SJSA1 (cell line): ENCODE data around the gene RWDD2A. TPM values are rescaled to one million over a fixed set of nuclear protein-coding genes. Genes with fewer than 3 reads are reported as not detected.
"Not testable (repeated sequence)": the region's sequence is repeated elsewhere in the genome, so short reads cannot be mapped to it uniquely, and the experiment has no call there.

ENCODE experiments used
- DNase-seq, 2 experiments: peaks; one replicate each; pipeline ENCODE4 v3.0.0-alpha.2; 2015 to 2020; ENCODE audit warnings: low spot score in 2 of 2, low read depth in 1 of 2
- H3K27ac ChIP-seq: fragments of 250-450 bp; sonication (Bioruptor Pico); 2 replicates; pipeline ENCODE4 v1.5.1; 2020; ENCODE audit warnings: mild to moderate bottlenecking, moderate library complexity
- H3K27me3 ChIP-seq: fragments of 250-450 bp; sonication (Bioruptor Pico); replicated peaks from 2 replicates; pipeline ENCODE4 v1.5.1; 2020; ENCODE audit warnings: mild to moderate bottlenecking, moderate library complexity
- H3K36me3 ChIP-seq: fragments of 250-450 bp; sonication (Bioruptor Pico); 2 replicates; pipeline ENCODE4 v1.5.1; 2020; ENCODE audit warnings: mild to moderate bottlenecking
- H3K4me1 ChIP-seq: fragments of 250-450 bp; sonication (Bioruptor Pico); replicated peaks from 2 replicates; pipeline ENCODE4 v1.6.1; 2021; ENCODE audit warnings: mild to moderate bottlenecking
- H3K4me3 ChIP-seq: fragments of 250-450 bp; sonication (Bioruptor Pico); 2 replicates; pipeline ENCODE4 v1.5.1; 2020; ENCODE audit warnings: mild to moderate bottlenecking
- H3K9me3 ChIP-seq: fragments of 250-450 bp; sonication (Bioruptor Pico); replicated peaks from 2 replicates; pipeline ENCODE4 v1.5.1; 2020; ENCODE audit warnings: mild to moderate bottlenecking
- total RNA-seq: library from RNA; depleted of rRNA; stranded (reverse); fragments of >200 nt; shearing (Covaris generic); gene quantifications from 2 replicates; pipeline ENCODE4 v1.2.3, GENCODE V29; 2014

Gene RWDD2A
- total RNA-seq, 1 experiment from 2014 or later = 1.7 TPM

- peak; percentile 71 to 73 for DNase-seq
- H3K27ac ChIP-seq = peak overlapping the region; percentile 36
- H3K27me3 ChIP-seq = no peaks in the 10 kb centered on the region
- no peaks in the 10 kb centered on the region for H3K9me3 ChIP-seq
- peaks cover 22% of the 10 kb centered on the region for H3K4me1 ChIP-seq
- H3K4me3 ChIP-seq = no peak overlapping the region
- peaks cover 88% of the 10 kb centered on the region for H3K36me3 ChIP-seq
These were observed 9.9 kb upstream of the RWDD2A start for GRCh38 chr6:83183082-83183828.

GRCh38 chr6:83185096-83185495, 8.1 kb upstream of the RWDD2A start:
- Histone ChIP-seq H3K27me3 (no peaks in the 10 kb centered on the region), H3K4me3 (no peak overlapping the region), H3K9me3 (no peaks in the 10 kb centered on the region), H3K27ac (no peak overlapping the region), H3K4me1 (peaks cover 22% of the 10 kb centered on the region), H3K36me3 (peaks cover 93% of the 10 kb centered on the region)
- no peak for DNase-seq

- no peaks in the 10 kb centered on the region for H3K27me3 ChIP-seq
- no peak overlapping the region for H3K27ac ChIP-seq
- no peak for DNase-seq
- H3K9me3 ChIP-seq = no peaks in the 10 kb centered on the region
- H3K4me1 ChIP-seq = peaks cover 15% of the 10 kb centered on the region
- H3K4me3 ChIP-seq = no peak overlapping the region
- peaks cover 79% of the 10 kb centered on the region for H3K36me3 ChIP-seq
These were observed 4.7 kb upstream of the RWDD2A start for GRCh38 chr6:83188501-83188900.

GRCh38 chr6:83190626-83191025, 2.5 kb upstream of the RWDD2A start:
- no peaks in the 10 kb centered on the region for H3K9me3 ChIP-seq
- DNase-seq = no peak
- no peaks in the 10 kb centered on the region for H3K27me3 ChIP-seq
- H3K36me3 ChIP-seq = peaks cover 61% of the 10 kb centered on the region
- H3K4me1 ChIP-seq = peaks cover 5% of the 10 kb centered on the region
- no peak overlapping the region for H3K27ac ChIP-seq
- H3K4me3 ChIP-seq = no peak overlapping the region

DNA sequence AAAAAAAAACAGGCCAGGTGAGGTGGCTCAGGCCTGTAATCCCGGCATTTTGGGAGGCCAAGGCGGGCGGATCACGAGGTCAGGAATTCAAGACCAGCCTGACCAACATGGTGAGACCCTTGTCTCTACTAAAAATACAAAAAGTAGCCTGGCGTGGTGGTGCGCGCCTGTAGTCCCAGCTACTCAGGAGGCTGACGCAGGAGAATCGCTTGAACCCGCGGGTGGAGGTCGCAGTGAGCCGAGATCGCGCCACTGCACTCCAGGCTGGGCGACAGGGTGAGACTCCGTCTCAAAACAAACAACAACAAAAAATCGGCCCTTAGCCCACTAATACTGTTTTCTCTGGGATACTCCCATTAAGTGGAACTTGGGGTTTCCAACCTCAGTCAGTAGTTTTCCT, 1.2 kb upstream of the RWDD2A start:
- Histone ChIP-seq H3K36me3 (peaks cover 50% of the 10 kb centered on the region), H3K4me3 (peak overlapping the region; percentile 75)
- H3K9me3 ChIP-seq, H3K27ac ChIP-seq, DNase-seq, H3K4me1 ChIP-seq, H3K27me3 ChIP-seq: not testable (repeated sequence)

DNA sequence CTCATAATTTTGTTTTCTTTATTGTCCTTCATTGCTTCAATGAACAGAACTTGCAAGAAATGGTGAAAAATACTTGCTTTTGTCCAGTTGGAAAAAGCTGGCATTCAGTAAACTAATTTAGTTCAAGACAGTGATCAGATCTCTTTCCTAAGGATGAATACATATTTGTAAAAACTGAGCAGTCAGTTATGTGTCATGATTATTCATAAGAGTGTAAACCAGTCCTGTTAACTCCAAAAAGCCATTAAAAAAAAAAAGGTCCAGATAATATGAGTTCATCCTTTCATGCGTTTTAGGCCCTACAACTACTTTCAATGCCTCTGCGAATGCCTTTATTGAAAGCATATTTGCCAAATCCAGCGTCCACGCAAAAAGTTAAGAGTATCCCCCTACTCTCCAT, 701 bp upstream of the RWDD2A start:
- H3K27me3 ChIP-seq = no peaks in the 10 kb centered on the region
- H3K4me1 ChIP-seq = peaks cover 5% of the 10 kb centered on the region
- no peak for DNase-seq

DNA sequence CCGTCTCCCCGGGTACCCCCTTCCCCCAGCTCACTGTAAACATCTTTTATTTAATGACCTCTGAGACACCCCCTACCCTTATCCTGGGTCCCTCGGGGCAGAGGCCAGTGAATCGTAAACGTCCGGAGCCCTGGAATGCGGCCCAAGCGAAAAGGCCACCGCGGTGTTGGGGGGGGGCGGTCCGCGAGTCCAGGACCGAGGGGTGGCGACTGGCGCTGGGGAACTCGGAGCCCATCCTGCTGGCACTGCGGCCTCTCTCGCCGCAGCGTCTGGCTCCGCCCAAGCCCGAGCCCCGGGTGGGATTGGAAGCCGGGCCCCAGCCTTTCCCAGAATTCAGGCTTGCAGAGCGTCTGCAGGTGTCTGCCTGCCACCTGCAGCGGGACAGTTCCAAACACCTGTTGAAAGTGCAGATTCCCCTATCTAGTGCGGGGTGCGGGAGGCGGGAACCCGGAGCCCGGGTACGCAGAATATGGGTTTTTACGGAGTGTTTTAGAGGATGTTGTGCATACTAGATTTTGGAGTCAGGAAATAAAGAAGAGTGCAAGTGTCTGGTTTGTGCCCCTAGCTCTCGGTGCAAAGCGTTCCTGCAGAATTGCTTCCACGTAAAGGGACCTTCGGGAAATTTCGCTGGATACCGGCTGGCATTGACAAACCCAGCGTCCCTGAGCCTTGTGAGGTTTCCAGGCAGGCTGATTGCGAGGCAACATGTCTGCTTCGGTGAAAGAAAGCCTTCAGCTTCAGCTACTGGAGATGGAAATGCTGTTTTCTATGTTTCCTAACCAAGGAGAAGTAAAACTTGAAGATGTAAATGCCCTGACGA, 800 bp downstream of the RWDD2A start:
- peak overlapping the region; percentile 47 for H3K27ac ChIP-seq
- H3K4me1 ChIP-seq = peaks cover 11% of the 10 kb centered on the region
- no peaks in the 10 kb centered on the region for H3K9me3 ChIP-seq
- peaks cover 33% of the 10 kb centered on the region for H3K36me3 ChIP-seq
- peak overlapping the region; percentile 75 for H3K4me3 ChIP-seq
- H3K27me3 ChIP-seq = no peaks in the 10 kb centered on the region
- DNase-seq = peak in 1 of 2 experiments; percentile 58

More for the DNA sequence above, 701 bp upstream of the RWDD2A start:
- Histone ChIP-seq H3K9me3 (no peaks in the 10 kb centered on the region), H3K4me3 (peak overlapping the region; percentile 75), H3K36me3 (peaks cover 45% of the 10 kb centered on the region), H3K27ac (peak overlapping the region; percentile 47; the same call in 1 of the 2 replicates)

DNA sequence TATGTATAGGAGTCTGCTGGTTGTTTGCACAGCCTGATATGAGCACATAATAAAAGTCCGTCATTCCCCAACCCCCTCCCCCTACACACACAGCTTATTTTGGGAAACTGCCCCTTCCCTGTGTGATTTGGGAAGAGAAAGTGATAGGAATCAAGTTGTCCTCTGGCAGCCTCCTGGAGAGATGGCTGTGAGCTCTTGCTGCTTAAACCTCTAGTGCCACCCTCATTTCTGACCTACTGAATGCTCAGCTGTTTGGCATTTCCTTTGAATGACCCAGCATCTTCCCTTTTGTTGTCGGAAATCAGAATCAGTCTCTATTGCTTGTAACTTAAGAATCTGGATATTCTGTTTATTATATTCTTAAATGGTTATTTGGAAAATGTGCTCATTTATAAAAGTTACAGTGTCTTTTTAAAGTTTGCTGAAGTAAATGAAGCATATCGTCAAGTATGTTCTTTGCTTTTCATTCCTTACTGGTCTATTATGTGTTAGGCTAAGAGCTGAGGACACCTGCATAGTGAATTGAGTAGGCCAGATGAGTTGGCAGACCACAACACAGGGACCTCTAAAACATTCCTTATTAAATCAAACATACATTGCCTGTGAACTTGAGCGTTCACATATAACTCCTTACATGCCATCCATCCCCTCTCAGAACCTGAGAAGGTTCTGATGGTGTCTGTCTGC, 5.5 kb downstream of the RWDD2A start:
- Histone ChIP-seq H3K4me1 (peaks cover 16% of the 10 kb centered on the region), H3K9me3 (no peaks in the 10 kb centered on the region), H3K27me3 (no peaks in the 10 kb centered on the region), H3K4me3 (no peak overlapping the region), H3K27ac (peak overlapping the region; percentile 43), H3K36me3 (peaks cover 3% of the 10 kb centered on the region)
- no peak for DNase-seq

- Histone ChIP-seq H3K4me3 (no peak overlapping the region), H3K9me3 (no peaks in the 10 kb centered on the region), H3K36me3 (peaks cover 3% of the 10 kb centered on the region), H3K27ac (peak overlapping the region; percentile 43), H3K27me3 (no peaks in the 10 kb centered on the region), H3K4me1 (peaks cover 16% of the 10 kb centered on the region)
- DNase-seq = no peak
These were observed 6.2 kb downstream of the RWDD2A start for GRCh38 chr6:83199173-83199862.

- peak in 1 of 2 experiments; percentile 17 for DNase-seq
- no peak overlapping the region for H3K27ac ChIP-seq
- no peaks in the 10 kb centered on the region for H3K9me3 ChIP-seq
- H3K4me1 ChIP-seq = peaks cover 16% of the 10 kb centered on the region
- peaks cover 3% of the 10 kb centered on the region for H3K36me3 ChIP-seq
- no peaks in the 10 kb centered on the region for H3K27me3 ChIP-seq
- no peak overlapping the region for H3K4me3 ChIP-seq
These were observed 6.7 kb downstream of the RWDD2A start for GRCh38 chr6:83199863-83200225.

- Histone ChIP-seq H3K36me3 (peaks cover 3% of the 10 kb centered on the region), H3K4me3 (no peak overlapping the region), H3K9me3 (no peaks in the 10 kb centered on the region), H3K27ac (no peak overlapping the region), H3K27me3 (no peaks in the 10 kb centered on the region), H3K4me1 (peaks cover 16% of the 10 kb centered on the region)
- no peak for DNase-seq
These were observed 8.9 kb downstream of the RWDD2A start for GRCh38 chr6:83202031-83202430.

DNA sequence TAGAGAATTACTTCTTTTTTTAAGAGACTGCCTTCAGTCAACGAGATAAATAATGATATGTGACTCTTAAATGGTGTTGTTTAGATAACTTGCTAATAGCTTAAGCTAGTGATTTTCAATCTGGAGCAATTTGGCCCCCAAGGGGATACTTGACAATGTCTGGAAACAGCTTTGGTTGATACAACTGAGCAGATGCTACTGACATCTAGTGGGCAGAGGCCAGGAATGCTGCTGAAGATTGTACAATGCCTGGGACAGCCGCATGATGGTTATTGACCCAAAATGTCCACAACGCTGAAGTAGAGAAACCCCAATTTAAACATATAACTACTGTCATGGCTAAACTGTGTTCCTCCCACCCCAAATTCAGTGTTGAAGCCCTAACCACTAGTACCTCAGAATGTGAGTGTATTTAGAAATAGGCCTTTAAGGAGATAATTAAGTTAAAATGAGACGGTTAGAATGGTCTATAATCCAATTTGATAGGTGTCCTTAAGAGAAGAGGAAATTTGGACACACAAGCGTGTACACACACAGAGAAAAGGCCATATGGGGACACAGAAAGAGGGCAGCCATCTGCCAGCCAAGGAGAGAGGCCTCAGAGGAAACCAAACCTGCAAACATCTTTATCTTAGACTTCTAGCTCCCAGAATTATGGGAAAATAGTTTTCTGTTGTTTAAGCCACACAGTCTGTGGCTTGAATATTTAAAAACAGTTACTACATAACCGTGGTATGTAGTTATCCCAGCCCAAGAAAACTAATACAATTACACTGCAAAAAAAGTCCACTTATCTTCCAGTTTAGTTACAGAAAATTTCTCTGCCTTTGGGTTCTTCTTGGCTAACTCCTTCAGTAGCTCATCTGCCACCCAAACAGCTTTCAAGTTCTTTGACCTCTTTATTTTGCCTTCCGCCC, 22.2 kb downstream of the RWDD2A start:
- peak; percentile 43 to 58 for DNase-seq
- H3K27me3 ChIP-seq = no peaks in the 10 kb centered on the region
- H3K4me3 ChIP-seq = no peak overlapping the region
- H3K9me3 ChIP-seq = no peaks in the 10 kb centered on the region
- peaks cover 28% of the 10 kb centered on the region for H3K36me3 ChIP-seq
- no peak overlapping the region for H3K27ac ChIP-seq
- H3K4me1 ChIP-seq = peaks cover 3% of the 10 kb centered on the region; the same call in 1 of the 2 replicates
